ENCODE results near the gene ARL13B. TPM values are rescaled to one million over a fixed set of nuclear protein-coding genes. Genes with fewer than 3 reads are reported as not detected.

Gene ARL13B
- total and polyA plus RNA-seq, 2 of the 8 experiments (the other 6 are each of a cell fraction or from before 2014, with no cell fraction given) = 1.5 to 12.7 TPM

GRCh38 chr3:93961026-93961425 is 18.9 kb upstream of the ARL13B start (continued):
- TF ChIP-seq CHD7 (IDR thresholded peaks at IDR 0.05; ENCODE audit: insufficient replicate concordance, low read length) (no peak), BCL11A (IDR thresholded peaks at IDR 0.05; ENCODE audit: low read depth in 2 of 2, low read length in 2 of 2) (no peak), CTCF (IDR thresholded peaks at IDR 0.05; ENCODE audit: control extremely low read depth in 1 of 3, insufficient read depth in 1 of 3, low read depth in 1 of 3, low read length in 3 of 3) (no peak), E2F6 (IDR thresholded peaks at IDR 0.05) (no peak), NANOG (IDR thresholded peaks at IDR 0.05; ENCODE audit: insufficient read depth, low read depth, low read length, poor library complexity, severe bottlenecking) (no peak)
